GM19023 (cell line): ENCODE measurements around the gene WDR47.
A peak's percentile ranks its signal among the peaks of the same experiment; 100 is the strongest.
"Not testable (repeated sequence)": the region's sequence is repeated elsewhere in the genome, so short reads cannot be mapped to it uniquely, and the experiment has no call there.

Source experiments
- ATAC-seq: cut with Tn5 transposase; IDR thresholded peaks from one replicate; pipeline ENCODE4 v1.9.1; 2021; ENCODE audit warnings: mild to moderate bottlenecking, moderate library complexity; ENCODE audit not compliant: unreplicated experiment

WDR47 gene

GRCh38 chr1:108969346-108969745 is 72.6 kb downstream of the WDR47 start:
- ATAC-seq = no peak

- peak; percentile 95 for ATAC-seq
Measured at GRCh38 chr1:108963052-108963686, 78.7 kb downstream of the WDR47 start, which contains the start of gene CLCC1. CLCC1 (minus strand) TSS chr1:108963484; CDS start chr1:108950437, 13,047 bp downstream.

- ATAC-seq = peak; percentile 27
Measured at GRCh38 chr1:108962681-108963051, 79.2 kb downstream of the WDR47 start.

GRCh38 chr1:108961752-108962486 is 80.0 kb downstream of the WDR47 start:
- no peak for ATAC-seq

- ATAC-seq = no peak
Measured at GRCh38 chr1:108961198-108961597, 80.7 kb downstream of the WDR47 start.

- no peak for ATAC-seq
Measured at GRCh38 chr1:108960719-108961118, 81.2 kb downstream of the WDR47 start.

- ATAC-seq = no peak
Measured at GRCh38 chr1:108957888-108958287, 84.0 kb downstream of the WDR47 start.

- no peak for ATAC-seq
Measured at GRCh38 chr1:108955881-108956280, 86.0 kb downstream of the WDR47 start.

GRCh38 chr1:108955111-108955510 is 86.8 kb downstream of the WDR47 start:
- no peak for ATAC-seq

GRCh38 chr1:108953452-108953851 is 88.5 kb downstream of the WDR47 start:
- no peak for ATAC-seq

- no peak for ATAC-seq
Measured at GRCh38 chr1:108951242-108951641, 90.7 kb downstream of the WDR47 start.

- ATAC-seq = no peak
Measured at GRCh38 chr1:108949044-108949443, 92.9 kb downstream of the WDR47 start.

- no peak for ATAC-seq
Measured at GRCh38 chr1:108947871-108948525, 93.9 kb downstream of the WDR47 start.

GRCh38 chr1:108936170-108936569 is 105.7 kb downstream of the WDR47 start:
- ATAC-seq = no peak

GRCh38 chr1:108933944-108934343 is 108.0 kb downstream of the WDR47 start:
- ATAC-seq = no peak

GRCh38 chr1:108927565-108927964 is 114.3 kb downstream of the WDR47 start:
- not testable (repeated sequence) for ATAC-seq

GRCh38 chr1:108925920-108926319 is 116.0 kb downstream of the WDR47 start:
- no peak for ATAC-seq
